NCI-H2196 treated with DMSO at 0.1 percent for 48 hours (cell line): ENCODE data around the gene ITGBL1.
A peak's percentile ranks its signal among the peaks of the same experiment; 100 is the strongest.

Source experiments
- DNase-seq: peaks from one replicate; lab custom pipeline; 2025; ENCODE audit not compliant: unreplicated experiment; lab: John Stamatoyannopoulos, UW

The ITGBL1 gene

DNA sequence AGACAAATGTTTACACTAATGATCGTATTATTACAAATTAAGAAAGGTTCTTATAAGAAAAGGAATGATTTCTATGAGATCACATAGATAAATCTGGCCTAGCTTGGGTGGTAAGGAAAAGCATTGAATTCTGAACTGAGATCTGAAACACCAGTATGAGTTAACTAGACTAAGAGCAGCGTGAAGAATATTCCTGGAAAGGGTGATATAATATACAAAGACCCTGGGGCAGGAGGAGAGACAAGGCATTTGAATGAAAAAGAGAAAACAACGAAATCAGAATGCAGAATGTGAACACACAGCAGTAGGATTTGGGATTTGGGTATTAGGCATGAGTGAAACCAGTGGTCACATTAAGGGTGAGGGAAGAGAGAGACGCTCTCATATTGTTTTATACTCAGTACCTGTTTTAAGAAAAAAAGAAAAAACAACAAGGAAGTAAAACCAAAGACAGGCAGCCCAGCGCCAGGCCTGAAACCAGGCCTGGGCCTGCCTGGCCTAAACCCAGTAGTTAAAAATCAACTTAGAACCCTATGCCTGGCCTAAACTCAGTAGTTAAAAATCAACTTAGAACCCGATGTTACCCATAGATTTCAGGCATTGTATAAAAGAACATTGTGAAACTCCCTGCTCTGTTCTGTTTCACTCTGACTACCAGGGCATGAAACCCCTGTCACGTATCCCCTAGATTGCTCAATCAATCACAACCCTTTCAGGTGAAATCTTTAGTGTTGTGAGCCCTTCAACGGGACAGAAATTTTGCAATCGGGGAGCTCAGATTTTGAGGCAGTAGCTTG lies 287.1 kb downstream of the ITGBL1 start:
- DNase-seq: no peak

GRCh38 chr13:101746513-101746912 lies 294.0 kb downstream of the ITGBL1 start:
- DNase-seq: no peak

GRCh38 chr13:101747039-101747438 lies 294.6 kb downstream of the ITGBL1 start:
- no peak for DNase-seq

DNA sequence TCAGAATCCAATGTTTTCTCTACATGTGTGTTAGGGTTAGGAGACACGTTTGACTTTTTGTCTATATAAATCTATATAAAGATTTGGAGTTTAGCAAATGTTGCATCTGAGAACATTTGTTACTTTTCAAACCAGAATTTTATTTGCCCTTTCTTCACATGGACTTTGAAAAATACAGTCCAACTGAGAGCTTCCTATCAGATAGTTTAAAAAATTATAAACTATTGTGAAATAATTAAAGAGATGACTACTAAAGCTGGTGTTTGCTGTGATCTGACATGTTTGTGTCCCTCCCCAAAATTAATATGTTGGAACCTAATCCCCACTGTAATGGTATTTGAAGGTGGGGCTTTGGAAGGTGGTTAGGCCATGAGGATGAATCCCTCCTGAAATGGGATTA lies 297.1 kb downstream of the ITGBL1 start:
- no peak for DNase-seq

DNA sequence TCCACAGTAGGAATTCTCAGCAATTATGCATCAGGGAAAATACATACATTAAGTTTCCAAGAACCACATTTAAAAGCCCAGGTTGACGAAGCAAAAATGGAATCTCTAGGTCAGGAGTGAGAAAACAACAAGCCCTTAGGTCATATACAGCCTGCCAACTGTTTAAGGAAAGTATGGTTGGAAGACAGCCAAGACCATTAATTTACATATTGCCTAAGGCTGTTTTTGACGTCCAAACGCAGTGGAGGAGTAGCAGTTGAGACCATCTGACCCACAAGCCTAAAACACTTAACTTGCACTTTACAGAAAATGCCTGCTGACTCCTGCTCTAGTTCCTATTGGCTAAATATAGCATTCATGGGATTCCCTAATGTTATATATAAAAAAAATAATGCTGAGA lies 299.0 kb downstream of the ITGBL1 start:
- peak; percentile 30 for DNase-seq

GRCh38 chr13:101752432-101752831 lies 300.0 kb downstream of the ITGBL1 start:
- DNase-seq: no peak

- no peak for DNase-seq
Measured at GRCh38 chr13:101755228-101755887, 302.9 kb downstream of the ITGBL1 start.

GRCh38 chr13:101757446-101758039 lies 305.1 kb downstream of the ITGBL1 start:
- no peak for DNase-seq

GRCh38 chr13:101763191-101763590 lies 310.7 kb downstream of the ITGBL1 start:
- no peak for DNase-seq
